Hepatocyte (in vitro differentiated cells): ENCODE measurements around the gene APBB3. TPM values are rescaled to one million over a fixed set of nuclear protein-coding genes. Genes with fewer than 3 reads are reported as not detected.
A peak's percentile ranks its signal among the peaks of the same experiment; 100 is the strongest.

Experiments used
- DNase-seq: peaks from one replicate; pipeline ENCODE4 v3.0.0-alpha.2; 2016; ENCODE audit warnings: low spot score
- H2AFZ ChIP-seq: fragments of 200-600 bp; sonication (generic); 2 replicates; pipeline ENCODE4 v1.6.0; 2016; ENCODE audit warnings: antibody characterized with exemption, mild to moderate bottlenecking
- H3K27ac ChIP-seq: fragments of 200-600 bp; sonication (generic); 2 replicates; pipeline ENCODE4 v1.5.1; 2016; ENCODE audit warnings: mild to moderate bottlenecking
- H3K27me3 ChIP-seq: fragments of 200-600 bp; sonication (generic); 2 replicates; pipeline ENCODE4 v1.6.1; 2016
- H3K36me3 ChIP-seq: fragments of 200-600 bp; sonication (generic); replicated peaks from 2 replicates; pipeline ENCODE4 v1.5.1; 2016; ENCODE audit warnings: low read depth; ENCODE audit not compliant: insufficient read depth
- H3K4me1 ChIP-seq: fragments of 200-600 bp; sonication (generic); 2 replicates; pipeline ENCODE4 v1.5.1; 2016; ENCODE audit warnings: mild to moderate bottlenecking, moderate library complexity; ENCODE audit not compliant: insufficient read depth
- H3K4me2 ChIP-seq: fragments of 200-600 bp; sonication (generic); 2 replicates; pipeline ENCODE4 v1.6.0; 2016
- H3K4me3 ChIP-seq: fragments of 200-600 bp; sonication (generic); 2 replicates; pipeline ENCODE4 v1.5.1; 2016; ENCODE audit warnings: mild to moderate bottlenecking
- H3K79me2 ChIP-seq: fragments of 200-600 bp; sonication (generic); 2 replicates; pipeline ENCODE4 v1.6.0; 2017; ENCODE audit warnings: mild to moderate bottlenecking
- H3K9me2 ChIP-seq: fragments of 200-600 bp; sonication (generic); replicated peaks from 2 replicates; pipeline ENCODE4 v1.6.0; 2017; ENCODE audit warnings: mild to moderate bottlenecking; ENCODE audit not compliant: insufficient read depth
- H3K9me3 ChIP-seq: fragments of 200-600 bp; sonication (generic); 2 replicates; pipeline ENCODE4 v1.5.1; 2016; ENCODE audit warnings: low read depth, mild to moderate bottlenecking
- H4K20me1 ChIP-seq: fragments of 200-600 bp; sonication (generic); 2 replicates; pipeline ENCODE4 v1.6.0; 2016; ENCODE audit warnings: mild to moderate bottlenecking; ENCODE audit not compliant: insufficient read depth, poor library complexity, severe bottlenecking
- CTCF ChIP-seq: fragments of 200-600 bp; sonication (generic); IDR thresholded peaks from 2 replicates; pipeline ENCODE4 v1.5.1; 2016; ENCODE audit warnings: antibody characterized with exemption, mild to moderate bottlenecking; ENCODE audit not compliant: poor library complexity
- EZH2 ChIP-seq: fragments of 200-600 bp; sonication (generic); IDR thresholded peaks from 2 replicates; pipeline ENCODE4 v1.6.1; 2016; ENCODE audit warnings: antibody characterized with exemption, mild to moderate bottlenecking, borderline replicate concordance
- EZH2phosphoT487 ChIP-seq: fragments of 200-600 bp; sonication (generic); IDR thresholded peaks from one replicate; pipeline ENCODE4 v1.6.1; 2018; ENCODE audit warnings: antibody characterized with exemption, mild to moderate bottlenecking, low read depth, moderate library complexity; ENCODE audit not compliant: unreplicated experiment, severe bottlenecking
- WGBS: methylation state at CpG from one replicate; pipeline ENCODE4 v1.1.6; 2016; ENCODE audit warnings: low lambda C conversion rate; ENCODE audit errors: missing lambda C conversion rate; 5-methylcytosine and 5-hydroxymethylcytosine counted together
- polyA plus RNA-seq: library from polyadenylated mRNA; unstranded; fragments of >200 nt; fragmentation: Nextera tagmentation; extraction: Ambion mirVana; gene quantifications from 2 replicates; pipeline ENCODE4 v1.2.1, GENCODE V29; 2016
- total RNA-seq: library from RNA; depleted of rRNA; stranded (reverse); fragments of >200 nt; gene quantifications from 2 replicates; pipeline ENCODE4 v1.2.3, GENCODE V29; 2014

APBB3 gene
- total and polyA plus RNA-seq, 2 experiments from 2014 or later, result 19.5 to 41.5 TPM

- Histone ChIP-seq H3K9me2 (no peaks in the 10 kb centered on the region), H3K36me3 (no peaks in the 10 kb centered on the region), H3K4me1 (peaks cover 24% of the 10 kb centered on the region), H3K9me3 (no peaks in the 10 kb centered on the region), H2AFZ (no peak overlapping the region), H3K27ac (peak overlapping the region; percentile 76), H3K4me3 (no peak overlapping the region), H3K79me2 (peaks cover 31% of the 10 kb centered on the region), H4K20me1 (peaks cover 5% of the 10 kb centered on the region), H3K4me2 (no peak overlapping the region), H3K27me3 (no peaks in the 10 kb centered on the region)
- no peak for TF ChIP-seq CTCF
- TF ChIP-seq EZH2, result no peak
- 94% methylated on average over 11 of the region's 11 CpGs for WGBS
- DNase-seq, result no peak
These were observed 14.0 kb downstream of the APBB3 start for GRCh38 chr5:140550147-140551079.

GRCh38 chr5:140549237-140550144 is 14.9 kb downstream of the APBB3 start:
- H3K9me2 ChIP-seq, result no peaks in the 10 kb centered on the region
- H2AFZ ChIP-seq, result no peak overlapping the region
- no peaks in the 10 kb centered on the region for H3K27me3 ChIP-seq
- peak; percentile 53 for DNase-seq
- WGBS, result 82% methylated on average over 3 of the region's 3 CpGs
- H4K20me1 ChIP-seq, result peaks cover 4% of the 10 kb centered on the region
- H3K27ac ChIP-seq, result peak overlapping the region; percentile 76
- TF ChIP-seq EZH2, result no peak
- TF ChIP-seq EZH2phosphoT487, result no peak
- no peak for TF ChIP-seq CTCF
- H3K4me2 ChIP-seq, result no peak overlapping the region
- peaks cover 23% of the 10 kb centered on the region for H3K4me1 ChIP-seq
- no peaks in the 10 kb centered on the region for H3K9me3 ChIP-seq
- no peak overlapping the region for H3K4me3 ChIP-seq
- H3K36me3 ChIP-seq, result no peaks in the 10 kb centered on the region
- H3K79me2 ChIP-seq, result peaks cover 22% of the 10 kb centered on the region

GRCh38 chr5:140548791-140549190 is 15.6 kb downstream of the APBB3 start:
- H3K79me2 ChIP-seq, result peaks cover 15% of the 10 kb centered on the region
- H3K36me3 ChIP-seq, result no peaks in the 10 kb centered on the region
- WGBS, result 88% methylated on average over 7 of the region's 7 CpGs
- H3K4me1 ChIP-seq, result peaks cover 23% of the 10 kb centered on the region
- H3K4me2 ChIP-seq, result peak overlapping the region; percentile 82
- H3K9me3 ChIP-seq, result no peaks in the 10 kb centered on the region
- H2AFZ ChIP-seq, result no peak overlapping the region
- H3K9me2 ChIP-seq, result no peaks in the 10 kb centered on the region
- TF ChIP-seq EZH2 (no peak), CTCF (no peak), EZH2phosphoT487 (no peak)
- no peaks in the 10 kb centered on the region for H4K20me1 ChIP-seq
- no peaks in the 10 kb centered on the region for H3K27me3 ChIP-seq
- no peak for DNase-seq
- H3K4me3 ChIP-seq, result no peak overlapping the region
- peak overlapping the region; percentile 76 for H3K27ac ChIP-seq
